Measurements from ENCODE around the gene EGR2. TPM values are rescaled to one million over a fixed set of nuclear protein-coding genes. Genes with fewer than 3 reads are reported as not detected.

Gene EGR2
- total RNA-seq, 1 donor, result 11.9 TPM

Other genes starting within 250 kb of the EGR2 start
- gene ADO, start 11.6 kb downstream of the EGR2 start, total RNA-seq, result 23.4 TPM